ENCODE measurements around the gene P2RX7. TPM values are rescaled to one million over a fixed set of nuclear protein-coding genes. Genes with fewer than 3 reads are reported as not detected.

Gene P2RX7
- total RNA-seq, 4 donors from 2014 or later: 0.35 to 0.46 (median 0.41) TPM; not detected in 1

DNA sequence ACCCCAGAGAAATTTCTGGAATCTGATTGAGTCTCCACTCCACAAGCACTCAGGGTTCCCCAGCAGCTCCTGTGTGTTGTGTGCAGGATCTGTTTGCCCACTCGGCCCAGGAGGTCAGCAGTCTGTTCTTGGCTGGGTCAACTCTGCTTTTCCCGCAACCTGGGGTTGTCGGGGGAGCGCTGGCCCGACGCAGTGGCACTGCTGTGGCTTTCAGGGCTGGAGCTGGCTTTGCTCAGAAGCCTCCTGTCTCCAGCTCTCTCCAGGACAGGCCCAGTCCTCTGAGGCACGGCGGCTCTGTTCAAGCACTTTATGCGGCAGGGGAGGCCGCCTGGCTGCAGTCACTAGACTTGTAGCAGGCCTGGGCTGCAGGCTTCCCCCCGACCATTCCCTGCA lies 100.9 kb downstream of the P2RX7 start:
- intact Hi-C loops (cut with DNase I; ENCODE audit: low total_unique reads): no loop called here
- ATAC-seq: no peak

DNA sequence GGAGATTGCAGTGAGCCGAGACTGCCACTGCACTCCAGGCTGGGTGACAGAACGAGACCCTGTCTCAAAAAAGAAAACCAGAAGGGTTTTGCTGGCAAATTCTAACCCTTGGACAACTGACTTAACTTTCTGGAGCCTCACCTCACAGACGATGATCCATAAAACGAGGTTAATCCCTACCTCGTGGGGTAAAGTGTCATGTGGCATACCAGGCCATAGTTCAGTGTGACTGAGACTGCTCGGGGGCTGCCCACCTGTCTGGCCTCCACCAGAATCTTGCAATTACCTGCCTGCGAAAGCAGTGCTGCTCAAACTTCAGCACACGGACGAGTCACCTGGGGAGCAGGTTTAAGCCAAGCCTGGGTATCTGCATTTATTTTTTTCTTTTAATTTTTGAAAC lies 104.1 kb downstream of the P2RX7 start:
- no peak for TF ChIP-seq POLR2A (IDR thresholded peaks at IDR 0.05)
- TF ChIP-seq, protein P1, sequence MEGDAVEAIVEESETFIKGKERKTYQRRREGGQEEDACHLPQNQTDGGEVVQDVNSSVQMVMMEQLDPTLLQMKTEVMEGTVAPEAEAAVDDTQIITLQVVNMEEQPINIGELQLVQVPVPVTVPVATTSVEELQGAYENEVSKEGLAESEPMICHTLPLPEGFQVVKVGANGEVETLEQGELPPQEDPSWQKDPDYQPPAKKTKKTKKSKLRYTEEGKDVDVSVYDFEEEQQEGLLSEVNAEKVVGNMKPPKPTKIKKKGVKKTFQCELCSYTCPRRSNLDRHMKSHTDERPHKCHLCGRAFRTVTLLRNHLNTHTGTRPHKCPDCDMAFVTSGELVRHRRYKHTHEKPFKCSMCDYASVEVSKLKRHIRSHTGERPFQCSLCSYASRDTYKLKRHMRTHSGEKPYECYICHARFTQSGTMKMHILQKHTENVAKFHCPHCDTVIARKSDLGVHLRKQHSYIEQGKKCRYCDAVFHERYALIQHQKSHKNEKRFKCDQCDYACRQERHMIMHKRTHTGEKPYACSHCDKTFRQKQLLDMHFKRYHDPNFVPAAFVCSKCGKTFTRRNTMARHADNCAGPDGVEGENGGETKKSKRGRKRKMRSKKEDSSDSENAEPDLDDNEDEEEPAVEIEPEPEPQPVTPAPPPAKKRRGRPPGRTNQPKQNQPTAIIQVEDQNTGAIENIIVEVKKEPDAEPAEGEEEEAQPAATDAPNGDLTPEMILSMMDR (IDR thresholded peaks at IDR 0.05 in 4 of 5, conservative IDR thresholded peaks at IDR 0.05 in 1 of 5): no peak
- ATAC-seq (no peak), DNase-seq (no peak)
- H3K9me3 ChIP-seq: no peaks in the 10 kb centered on the region
- intact Hi-C loops (cut with DNase I; ENCODE audit: low total_unique reads): no loop called here
- in situ Hi-C loops (cut with MboI; ENCODE audit: low sequenced_read_pairs in 4 of 4): no loop called here
- H3K36me3 ChIP-seq: peaks cover 0 to 5% of the 10 kb centered on the region in 2 donors
- H3K27ac ChIP-seq: no peak overlapping the region
- no peaks in the 10 kb centered on the region for H3K4me1 ChIP-seq
- H3K4me3 ChIP-seq: no peak overlapping the region
- H3K27me3 ChIP-seq: no peaks in the 10 kb centered on the region

More for the DNA sequence above, 100.9 kb downstream of the P2RX7 start:
- H3K27me3 ChIP-seq: no peaks in the 10 kb centered on the region
- TF ChIP-seq, protein P1 (IDR thresholded peaks at IDR 0.05 in 4 of 5, conservative IDR thresholded peaks at IDR 0.05 in 1 of 5): no peak
- TF ChIP-seq POLR2A (IDR thresholded peaks at IDR 0.05): no peak
- no peaks in the 10 kb centered on the region for H3K4me1 ChIP-seq
- H3K36me3 ChIP-seq: peaks cover 0 to 5% of the 10 kb centered on the region in 2 donors
- no peak overlapping the region for H3K4me3 ChIP-seq
- H3K9me3 ChIP-seq: no peaks in the 10 kb centered on the region
- no peak for DNase-seq
- in situ Hi-C loops (cut with MboI; ENCODE audit: low sequenced_read_pairs in 4 of 4): no loop called here
- no peak overlapping the region for H3K27ac ChIP-seq

DNA sequence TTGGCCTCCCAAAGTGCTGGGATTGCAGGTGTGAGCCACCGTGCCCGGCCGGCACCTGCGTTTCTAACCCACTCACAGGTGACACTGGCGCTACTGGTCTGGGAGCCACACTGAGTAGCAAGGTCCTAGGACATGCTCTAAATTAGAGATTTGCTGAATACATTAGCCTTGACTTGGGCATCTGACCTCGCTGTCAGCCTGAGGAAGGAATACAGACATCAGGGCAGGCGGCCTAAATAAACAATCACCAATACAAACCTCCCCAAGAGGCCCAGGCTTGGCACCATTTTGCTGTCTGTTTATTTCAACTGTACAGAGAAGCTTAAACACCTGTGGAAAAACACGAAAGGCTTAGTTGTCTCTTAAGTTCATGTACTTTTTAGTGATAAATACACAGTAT lies 104.7 kb downstream of the P2RX7 start:
- H3K9me3 ChIP-seq: no peaks in the 10 kb centered on the region
- H3K4me3 ChIP-seq: no peak overlapping the region
- peaks cover 0 to 5% of the 10 kb centered on the region in 2 donors for H3K36me3 ChIP-seq
- H3K27me3 ChIP-seq: no peaks in the 10 kb centered on the region
- intact Hi-C loops (cut with DNase I; ENCODE audit: low total_unique reads) (no loop called here), in situ Hi-C loops (cut with MboI; ENCODE audit: low sequenced_read_pairs in 4 of 4) (no loop called here)
- ATAC-seq (no peak), DNase-seq (no peak)
- no peaks in the 10 kb centered on the region for H3K4me1 ChIP-seq
- TF ChIP-seq POLR2A (IDR thresholded peaks at IDR 0.05): no peak
- TF ChIP-seq, protein P1 (IDR thresholded peaks at IDR 0.05 in 4 of 5, conservative IDR thresholded peaks at IDR 0.05 in 1 of 5): no peak
- no peak overlapping the region for H3K27ac ChIP-seq

Other genes with a start within 250 kb of the P2RX7 start
- 10 to 100 TPM; 10.1 to 21.3 (median 10.6) TPM for gene SPPL3, start 228.5 kb upstream of the P2RX7 start, total RNA-seq
- gene HNF1A, start 154.3 kb upstream of the P2RX7 start, total RNA-seq: under 1 TPM in 2 of 4 donors, not detected in 2; 0.07 to 0.10 TPM
- gene C12orf43, start 116.4 kb upstream of the P2RX7 start, total RNA-seq: 10 to 100 TPM in 1 of 4 donors, 1 to 10 TPM in 3; 2.9 to 13.2 (median 5.1) TPM
- gene OASL, start 93.6 kb upstream of the P2RX7 start, total RNA-seq: under 1 TPM; 0.11 to 0.36 (median 0.19) TPM
- 1 to 10 TPM; 3.9 to 7.9 (median 6.1) TPM for gene P2RX4, start 77.3 kb downstream of the P2RX7 start, total RNA-seq
- 10 to 100 TPM in 1 of 4 donors, 1 to 10 TPM in 3; 6.0 to 10.2 (median 7.5) TPM for gene CAMKK2, start 163.8 kb downstream of the P2RX7 start, total RNA-seq
- 100 to 1,000 TPM in 1 of 4 donors, 10 to 100 TPM in 3; 84.1 to 128 (median 91.8) TPM for gene ANAPC5, start 219.5 kb downstream of the P2RX7 start, total RNA-seq

All from gastrocnemius medialis (tissue), 4 donors.